Type B pancreatic cell (in vitro differentiated cells): ENCODE data around the gene BCAS3. TPM values are rescaled to one million over a fixed set of nuclear protein-coding genes. Genes with fewer than 3 reads are reported as not detected.

ENCODE experiments used
- DNase-seq: peaks from one replicate; pipeline ENCODE4 v3.0.0; 2021; ENCODE audit warnings: mixed read lengths; ENCODE audit not compliant: unreplicated experiment; ENCODE audit errors: extremely low spot score
- H3K27ac Mint-ChIP-seq: 2 replicates; pipeline ENCODE4 v1.8.0; 2021; ENCODE audit warnings: mild to moderate bottlenecking, mixed read lengths
- H3K27me3 Mint-ChIP-seq: 2 replicates; pipeline ENCODE4 v1.8.0; 2021; ENCODE audit warnings: mixed read lengths
- H3K36me3 Mint-ChIP-seq: 2 replicates; pipeline ENCODE4 v1.8.0; 2021; ENCODE audit warnings: mixed read lengths
- H3K4me1 Mint-ChIP-seq: one replicate; pipeline ENCODE4 v1.8.0; 2021; ENCODE audit warnings: mixed read lengths; ENCODE audit not compliant: unreplicated experiment
- H3K4me3 Mint-ChIP-seq: 2 replicates; pipeline ENCODE4 v1.8.0; 2021; ENCODE audit warnings: mild to moderate bottlenecking, mixed read lengths
- H3K9me3 Mint-ChIP-seq: 2 replicates; pipeline ENCODE4 v1.8.0; 2021; ENCODE audit warnings: mixed read lengths
- CTCF ChIP-seq: fragments of 200-600 bp; sonication (generic); conservative IDR thresholded peaks from 2 replicates; pipeline ENCODE4 v1.5.0; 2021; ENCODE audit warnings: antibody characterized with exemption, mild to moderate bottlenecking
- total RNA-seq: library from RNA; stranded (reverse); gene quantifications from 2 replicates; pipeline ENCODE4 v1.2.1, GENCODE V29; 2021; ENCODE audit warnings: low replicate concordance

Gene BCAS3
- total RNA-seq, 1 donor from 2014 or later: 23.0 TPM

GRCh38 chr17:60908324-60908723 is 230.7 kb downstream of the BCAS3 start:
- Mint-ChIP-seq H3K27ac (no peak overlapping the region), H3K27me3 (no peaks in the 10 kb centered on the region), H3K9me3 (no peaks in the 10 kb centered on the region), H3K4me3 (no peak overlapping the region), H3K4me1 (no peaks in the 10 kb centered on the region), H3K36me3 (peaks cover 3% of the 10 kb centered on the region)
- TF ChIP-seq CTCF: no peak
- no peak for DNase-seq

- Mint-ChIP-seq H3K27ac (no peak overlapping the region), H3K27me3 (no peaks in the 10 kb centered on the region), H3K4me3 (no peak overlapping the region), H3K36me3 (peaks cover 3% of the 10 kb centered on the region), H3K9me3 (no peaks in the 10 kb centered on the region), H3K4me1 (no peaks in the 10 kb centered on the region)
- no peak for DNase-seq
- no peak for TF ChIP-seq CTCF
Observed at GRCh38 chr17:60909405-60909804, 231.8 kb downstream of the BCAS3 start.

- Mint-ChIP-seq H3K4me3 (no peak overlapping the region), H3K36me3 (peaks cover 3% of the 10 kb centered on the region), H3K27me3 (no peaks in the 10 kb centered on the region), H3K27ac (no peak overlapping the region), H3K9me3 (no peaks in the 10 kb centered on the region), H3K4me1 (no peaks in the 10 kb centered on the region)
- TF ChIP-seq CTCF: no peak
- no peak for DNase-seq
Observed at GRCh38 chr17:60910415-60910814, 232.8 kb downstream of the BCAS3 start.

- no peak for DNase-seq
- peaks cover 5% of the 10 kb centered on the region for H3K9me3 Mint-ChIP-seq
- no peak for TF ChIP-seq CTCF
- no peak overlapping the region for H3K4me3 Mint-ChIP-seq
- no peaks in the 10 kb centered on the region for H3K27me3 Mint-ChIP-seq
- H3K27ac Mint-ChIP-seq: no peak overlapping the region
- peaks cover 7% of the 10 kb centered on the region for H3K36me3 Mint-ChIP-seq
- H3K4me1 Mint-ChIP-seq: no peaks in the 10 kb centered on the region
Observed at GRCh38 chr17:60914078-60914477, 236.4 kb downstream of the BCAS3 start.

- no peaks in the 10 kb centered on the region for H3K27me3 Mint-ChIP-seq
- no peaks in the 10 kb centered on the region for H3K4me1 Mint-ChIP-seq
- TF ChIP-seq CTCF: no peak
- H3K9me3 Mint-ChIP-seq: peaks cover 5% of the 10 kb centered on the region
- DNase-seq: no peak
- no peak overlapping the region for H3K4me3 Mint-ChIP-seq
- H3K27ac Mint-ChIP-seq: no peak overlapping the region
- peaks cover 8% of the 10 kb centered on the region for H3K36me3 Mint-ChIP-seq
Observed at GRCh38 chr17:60916043-60916442, 238.4 kb downstream of the BCAS3 start.

GRCh38 chr17:60920107-60920506 is 242.5 kb downstream of the BCAS3 start:
- Mint-ChIP-seq H3K36me3 (peaks cover 8% of the 10 kb centered on the region), H3K9me3 (peaks cover 5% of the 10 kb centered on the region), H3K4me1 (no peaks in the 10 kb centered on the region), H3K4me3 (no peak overlapping the region), H3K27me3 (no peaks in the 10 kb centered on the region), H3K27ac (no peak overlapping the region)
- no peak for TF ChIP-seq CTCF
- DNase-seq: no peak
